ENCODE measurements around the gene ACAN.

DNA sequence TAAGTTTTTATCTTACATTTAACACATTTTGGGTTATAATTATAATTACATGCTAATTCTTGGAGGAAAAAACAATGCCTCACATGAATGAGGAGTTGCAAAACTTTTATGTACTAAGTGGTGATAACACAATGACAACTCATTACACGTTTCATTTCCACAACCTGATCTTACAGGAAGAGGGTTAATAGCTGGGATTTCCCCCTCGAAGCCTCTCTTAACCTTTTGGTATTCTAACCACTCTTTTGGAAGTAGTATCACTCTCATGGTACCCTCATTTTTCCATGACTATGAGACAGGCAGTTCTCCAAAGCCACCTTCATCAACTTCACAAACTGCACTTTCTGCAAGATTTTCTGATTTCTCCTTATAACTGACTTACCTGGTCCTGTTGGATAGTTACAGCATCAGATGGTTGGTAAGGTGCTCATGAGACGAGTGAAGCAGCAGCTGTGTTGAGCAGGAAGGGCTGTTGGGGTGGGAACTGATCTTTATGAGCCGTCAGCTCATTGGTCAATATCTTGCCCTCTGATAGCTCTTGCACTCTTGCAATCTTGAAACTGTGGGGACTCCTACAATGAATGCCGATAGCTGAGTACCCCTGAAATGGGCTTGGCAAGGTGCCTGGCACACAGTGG is 41.6 kb downstream of the ACAN start:
- TF ChIP-seq, protein P1, sequence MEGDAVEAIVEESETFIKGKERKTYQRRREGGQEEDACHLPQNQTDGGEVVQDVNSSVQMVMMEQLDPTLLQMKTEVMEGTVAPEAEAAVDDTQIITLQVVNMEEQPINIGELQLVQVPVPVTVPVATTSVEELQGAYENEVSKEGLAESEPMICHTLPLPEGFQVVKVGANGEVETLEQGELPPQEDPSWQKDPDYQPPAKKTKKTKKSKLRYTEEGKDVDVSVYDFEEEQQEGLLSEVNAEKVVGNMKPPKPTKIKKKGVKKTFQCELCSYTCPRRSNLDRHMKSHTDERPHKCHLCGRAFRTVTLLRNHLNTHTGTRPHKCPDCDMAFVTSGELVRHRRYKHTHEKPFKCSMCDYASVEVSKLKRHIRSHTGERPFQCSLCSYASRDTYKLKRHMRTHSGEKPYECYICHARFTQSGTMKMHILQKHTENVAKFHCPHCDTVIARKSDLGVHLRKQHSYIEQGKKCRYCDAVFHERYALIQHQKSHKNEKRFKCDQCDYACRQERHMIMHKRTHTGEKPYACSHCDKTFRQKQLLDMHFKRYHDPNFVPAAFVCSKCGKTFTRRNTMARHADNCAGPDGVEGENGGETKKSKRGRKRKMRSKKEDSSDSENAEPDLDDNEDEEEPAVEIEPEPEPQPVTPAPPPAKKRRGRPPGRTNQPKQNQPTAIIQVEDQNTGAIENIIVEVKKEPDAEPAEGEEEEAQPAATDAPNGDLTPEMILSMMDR (conservative IDR thresholded peaks at IDR 0.05 in 1 of 2, IDR thresholded peaks at IDR 0.05 in 1 of 2; ENCODE audit: extremely low read depth in 1 of 2, insufficient read depth in 1 of 2, low read depth in 1 of 2, low read length in 2 of 2), result no peak
- TF ChIP-seq EZH2 (IDR thresholded peaks at IDR 0.05; ENCODE audit: borderline replicate concordance, low read length), result no peak
